ENCODE measurements around the gene ITGB6. TPM values are rescaled to one million over a fixed set of nuclear protein-coding genes. Genes with fewer than 3 reads are reported as not detected.
"Not testable (repeated sequence)": the region's sequence is repeated elsewhere in the genome, so short reads cannot be mapped to it uniquely, and the experiment has no call there.

Gene ITGB6
- total RNA-seq, 1 experiment from 2014 or later, result 6.9 TPM

DNA sequence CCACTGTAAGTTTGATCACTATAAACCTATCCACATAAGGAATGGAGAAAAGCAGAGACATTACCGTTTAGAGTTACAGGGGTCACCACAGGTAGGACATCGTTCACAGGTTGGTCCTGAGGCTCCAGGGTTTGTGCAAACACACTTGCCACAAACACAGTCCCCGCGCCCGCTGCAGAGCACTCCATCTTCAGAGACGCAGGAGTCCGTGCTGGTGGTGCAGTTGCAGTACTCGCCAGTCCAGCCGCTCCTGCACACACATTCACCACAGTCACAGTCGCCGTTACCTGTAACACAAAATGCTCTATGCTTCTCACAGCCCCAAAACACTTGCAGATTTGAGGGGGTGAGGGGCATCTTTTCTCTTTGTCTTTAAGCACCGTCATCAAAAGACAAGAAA lies 73.8 kb downstream of the ITGB6 start:
- no peaks in the 10 kb centered on the region for H3K4me1 Mint-ChIP-seq (ENCODE audit: insufficient read depth, unreplicated experiment)
- no peak for DNase-seq (ENCODE audit: unreplicated experiment)
- H3K27ac Mint-ChIP-seq (ENCODE audit: low read depth, unreplicated experiment), result no peak overlapping the region
- no peak overlapping the region for H3K4me3 Mint-ChIP-seq (ENCODE audit: unreplicated experiment)
- ChIA-PET POLR2A (no interaction called here), CTCF (interaction anchor here (2.4 kb wide), 1 partner anchor 13 kb away, joined by 6 read pairs; no protein-coding TSS in a partner anchor)
- intact Hi-C loops (cut with micrococcal nuclease), result no loop called here
- H3K9me3 Mint-ChIP-seq (ENCODE audit: unreplicated experiment), result no peaks in the 10 kb centered on the region
- peaks cover 6% of the 10 kb centered on the region for H3K36me3 Mint-ChIP-seq (ENCODE audit: insufficient read depth, unreplicated experiment)
- no peaks in the 10 kb centered on the region for H3K27me3 Mint-ChIP-seq (ENCODE audit: insufficient read depth, unreplicated experiment)
- BruUV-seq (replicated peaks), result no TSS peak
- TF ChIP-seq, protein P1, sequence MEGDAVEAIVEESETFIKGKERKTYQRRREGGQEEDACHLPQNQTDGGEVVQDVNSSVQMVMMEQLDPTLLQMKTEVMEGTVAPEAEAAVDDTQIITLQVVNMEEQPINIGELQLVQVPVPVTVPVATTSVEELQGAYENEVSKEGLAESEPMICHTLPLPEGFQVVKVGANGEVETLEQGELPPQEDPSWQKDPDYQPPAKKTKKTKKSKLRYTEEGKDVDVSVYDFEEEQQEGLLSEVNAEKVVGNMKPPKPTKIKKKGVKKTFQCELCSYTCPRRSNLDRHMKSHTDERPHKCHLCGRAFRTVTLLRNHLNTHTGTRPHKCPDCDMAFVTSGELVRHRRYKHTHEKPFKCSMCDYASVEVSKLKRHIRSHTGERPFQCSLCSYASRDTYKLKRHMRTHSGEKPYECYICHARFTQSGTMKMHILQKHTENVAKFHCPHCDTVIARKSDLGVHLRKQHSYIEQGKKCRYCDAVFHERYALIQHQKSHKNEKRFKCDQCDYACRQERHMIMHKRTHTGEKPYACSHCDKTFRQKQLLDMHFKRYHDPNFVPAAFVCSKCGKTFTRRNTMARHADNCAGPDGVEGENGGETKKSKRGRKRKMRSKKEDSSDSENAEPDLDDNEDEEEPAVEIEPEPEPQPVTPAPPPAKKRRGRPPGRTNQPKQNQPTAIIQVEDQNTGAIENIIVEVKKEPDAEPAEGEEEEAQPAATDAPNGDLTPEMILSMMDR (IDR thresholded peaks at IDR 0.05; ENCODE audit: unreplicated experiment), result no peak

DNA sequence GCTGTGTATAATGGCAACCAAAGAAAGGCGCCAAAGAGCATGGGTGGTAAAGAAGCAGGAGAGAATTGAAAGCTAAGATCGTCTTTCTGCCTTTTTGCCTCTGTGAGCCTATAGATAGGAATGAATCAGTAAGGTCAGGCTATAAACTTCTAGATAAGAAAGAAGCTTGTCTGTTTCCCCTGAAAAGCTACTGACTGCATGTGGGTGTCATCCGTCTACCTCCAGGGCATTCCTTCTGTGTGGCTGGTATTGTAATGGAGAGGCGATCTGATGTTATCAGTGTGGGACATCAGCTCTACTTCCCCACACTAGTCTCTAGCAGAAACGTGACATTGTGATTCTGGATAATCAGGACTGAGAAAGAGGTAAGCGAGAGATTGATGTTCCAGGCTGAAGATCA lies 74.2 kb downstream of the ITGB6 start:
- TF ChIP-seq, protein P1 (IDR thresholded peaks at IDR 0.05; ENCODE audit: unreplicated experiment), result no peak
- ChIA-PET CTCF (interaction anchor here (2.4 kb wide), 1 partner anchor 13 kb away, joined by 6 read pairs; no protein-coding TSS in a partner anchor), POLR2A (no interaction called here)
- H3K27ac Mint-ChIP-seq (ENCODE audit: low read depth, unreplicated experiment), result no peak overlapping the region
- H3K4me1 Mint-ChIP-seq (ENCODE audit: insufficient read depth, unreplicated experiment), result no peaks in the 10 kb centered on the region
- no peak for DNase-seq (ENCODE audit: unreplicated experiment)
- peaks cover 6% of the 10 kb centered on the region for H3K36me3 Mint-ChIP-seq (ENCODE audit: insufficient read depth, unreplicated experiment)
- no peaks in the 10 kb centered on the region for H3K9me3 Mint-ChIP-seq (ENCODE audit: unreplicated experiment)
- H3K27me3 Mint-ChIP-seq (ENCODE audit: insufficient read depth, unreplicated experiment), result no peaks in the 10 kb centered on the region
- intact Hi-C loops (cut with micrococcal nuclease), result no loop called here
- BruUV-seq (replicated peaks), result no TSS peak
- H3K4me3 Mint-ChIP-seq (ENCODE audit: unreplicated experiment), result no peak overlapping the region

DNA sequence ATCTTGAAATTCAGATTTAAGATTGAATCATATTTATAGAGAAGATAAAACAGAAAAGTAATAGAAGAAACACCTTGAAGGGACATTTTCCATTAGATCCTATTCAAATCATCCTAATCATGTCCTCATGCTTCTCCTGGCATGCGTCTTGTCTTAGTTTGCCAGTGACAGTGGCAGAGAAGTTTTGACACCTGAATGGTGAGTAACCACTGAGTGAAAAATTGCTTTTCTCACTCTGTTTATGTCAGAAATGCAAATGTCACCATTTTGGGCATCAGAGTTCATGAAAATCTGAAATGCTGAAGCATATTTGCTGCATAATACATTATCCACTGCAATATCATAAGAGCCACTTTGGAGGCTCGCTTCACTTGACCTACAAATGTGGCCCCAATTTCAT lies 74.7 kb downstream of the ITGB6 start:
- DNase-seq (ENCODE audit: unreplicated experiment), result no peak
- Mint-ChIP-seq H3K9me3 (ENCODE audit: unreplicated experiment) (no peaks in the 10 kb centered on the region), H3K4me1 (ENCODE audit: insufficient read depth, unreplicated experiment) (no peaks in the 10 kb centered on the region), H3K27ac (ENCODE audit: low read depth, unreplicated experiment) (no peak overlapping the region), H3K4me3 (ENCODE audit: unreplicated experiment) (no peak overlapping the region), H3K27me3 (ENCODE audit: insufficient read depth, unreplicated experiment) (no peaks in the 10 kb centered on the region), H3K36me3 (ENCODE audit: insufficient read depth, unreplicated experiment) (peaks cover 6% of the 10 kb centered on the region)
- ChIA-PET CTCF (interaction anchor here (2.4 kb wide), 1 partner anchor 12 kb away, joined by 6 read pairs; no protein-coding TSS in a partner anchor), POLR2A (no interaction called here)
- no TSS peak for BruUV-seq (replicated peaks)
- intact Hi-C loops (cut with micrococcal nuclease), result no loop called here
- TF ChIP-seq, protein P1 (IDR thresholded peaks at IDR 0.05; ENCODE audit: unreplicated experiment), result no peak

DNA sequence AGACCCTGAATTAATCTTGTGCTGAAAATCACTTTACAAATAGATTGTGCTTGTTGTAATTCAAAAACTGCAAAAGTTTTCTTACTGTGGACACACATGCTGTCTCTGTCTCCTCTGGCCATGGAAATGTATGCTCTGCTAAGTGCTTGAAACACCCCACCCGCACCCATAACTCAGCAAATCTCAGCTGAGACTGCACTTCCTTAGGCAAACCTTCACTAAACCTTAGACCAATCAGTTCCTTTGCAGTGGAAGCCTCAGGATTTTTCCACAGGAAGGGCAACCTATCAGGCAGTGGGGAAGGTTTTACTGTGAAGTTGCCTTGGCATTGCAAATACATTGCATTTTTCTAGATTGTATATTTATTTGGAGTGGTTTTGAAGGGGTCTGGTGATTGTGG lies 75.5 kb downstream of the ITGB6 start:
- no TSS peak for BruUV-seq (replicated peaks)
- TF ChIP-seq, protein P1 (IDR thresholded peaks at IDR 0.05; ENCODE audit: unreplicated experiment), result no peak
- ChIA-PET CTCF (interaction anchor here (0.5 to 2.4 kb wide), 4 partner anchors 12 to 128 kb away, joined by 3 to 6 read pairs (median 3); no protein-coding TSS in a partner anchor), POLR2A (interaction anchor here (0.7 kb wide), 1 partner anchor 55 kb away, joined by 4 read pairs; no protein-coding TSS in a partner anchor)
- Mint-ChIP-seq H3K9me3 (ENCODE audit: unreplicated experiment) (no peaks in the 10 kb centered on the region), H3K4me3 (ENCODE audit: unreplicated experiment) (no peak overlapping the region), H3K27ac (ENCODE audit: low read depth, unreplicated experiment) (no peak overlapping the region), H3K27me3 (ENCODE audit: insufficient read depth, unreplicated experiment) (no peaks in the 10 kb centered on the region), H3K36me3 (ENCODE audit: insufficient read depth, unreplicated experiment) (peaks cover 6% of the 10 kb centered on the region), H3K4me1 (ENCODE audit: insufficient read depth, unreplicated experiment) (no peaks in the 10 kb centered on the region)
- no peak for DNase-seq (ENCODE audit: unreplicated experiment)
- intact Hi-C loops (cut with micrococcal nuclease), result no loop called here

DNA sequence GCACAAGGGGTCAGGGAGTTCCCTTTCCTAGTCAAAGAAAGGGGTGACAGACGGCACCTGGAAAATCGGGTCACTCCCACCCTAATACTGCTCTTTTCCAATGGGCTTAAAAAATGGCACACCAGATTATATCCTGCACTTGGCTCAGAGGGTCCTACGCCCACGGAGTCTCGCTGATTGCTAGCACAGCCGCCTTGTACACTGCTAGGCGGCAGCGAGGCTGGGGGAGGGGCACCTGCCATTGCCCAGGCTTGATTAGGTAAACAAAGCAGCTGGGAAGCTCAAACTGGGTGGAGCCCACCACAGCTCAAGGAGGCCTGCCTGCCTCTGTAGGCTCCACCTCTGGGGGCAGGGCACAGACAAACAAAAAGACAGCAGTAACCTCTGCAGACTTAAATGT lies 85.4 kb downstream of the ITGB6 start:
- H3K36me3 Mint-ChIP-seq (ENCODE audit: insufficient read depth, unreplicated experiment); H3K27ac Mint-ChIP-seq (ENCODE audit: low read depth, unreplicated experiment); H3K4me1 Mint-ChIP-seq (ENCODE audit: insufficient read depth, unreplicated experiment); POLR2A ChIA-PET; H3K9me3 Mint-ChIP-seq (ENCODE audit: unreplicated experiment); H3K27me3 Mint-ChIP-seq (ENCODE audit: insufficient read depth, unreplicated experiment); CTCF ChIA-PET; BruUV-seq (replicated peaks); DNase-seq (ENCODE audit: unreplicated experiment); H3K4me3 Mint-ChIP-seq (ENCODE audit: unreplicated experiment): not testable (repeated sequence)
- intact Hi-C loops (cut with micrococcal nuclease), result loop anchor here (5.0 to 10.0 kb wide), 2 partner anchors 208 to 290 kb away; no protein-coding TSS in a partner anchor

Data from MCF 10A (cell line).